Measurements from ENCODE around the gene MORC3. TPM values are rescaled to one million over a fixed set of nuclear protein-coding genes. Genes with fewer than 3 reads are reported as not detected.

The MORC3 gene
- total and polyA plus RNA-seq, 2 of the 4 experiments (the other 2 are of a cell fraction), result 14.0 to 23.5 TPM

- intact Hi-C loops (cut with micrococcal nuclease), result no loop called here
- CTCF ChIA-PET, result interaction anchor here (0.7 kb wide), 2 partner anchors 26 to 1575 kb away, joined by 3 to 4 read pairs; no protein-coding TSS in a partner anchor
- no peak overlapping the region for H2AFZ ChIP-seq (replicated peaks; ENCODE audit: low read length, poor library complexity)
- in situ Hi-C loops (cut with MboI; ENCODE audit: low sequenced_read_pairs), result no loop called here
- H3K79me1 ChIP-seq (ENCODE audit: low read depth in 1 of 2, low read length in 2 of 2), result peaks cover 39 to 67% of the 10 kb centered on the region in 2 experiments
- H3K4me2 ChIP-seq (ENCODE audit: low read depth, low read length), result no peak overlapping the region
- peak overlapping the region; percentile 84 for H2AK5ac ChIP-seq (ENCODE audit: low read depth, low read length)
- 0 out of 2 replicates have a peak overlapping the region, but pooled peaks have one; percentile 11 for H3K14ac ChIP-seq (replicated peaks; ENCODE audit: low read depth, low read length)
- H3K4me3 ChIP-seq (ENCODE audit: insufficient read depth, low read depth, low read length), result no peak overlapping the region
- no peak overlapping the region for H3K9ac ChIP-seq (ENCODE audit: low read depth, low read length)
- POLR2A ChIA-PET (ENCODE audit: unreplicated experiment), result no interaction called here
- H4K91ac ChIP-seq (ENCODE audit: insufficient read depth, low read depth, low read length), result peak overlapping the region; percentile 77
- peak overlapping the region; percentile 24 for H3K18ac ChIP-seq (ENCODE audit: low read depth, low read length)
- ATAC-seq (ENCODE audit: low read depth), result peak; percentile 66
- H3K27ac ChIP-seq (ENCODE audit: insufficient read depth, low read length), result peak overlapping the region; percentile 78
- peaks cover 13% of the 10 kb centered on the region for H3K9me1 ChIP-seq (ENCODE audit: insufficient read depth, low read length)
- H3K4me1 ChIP-seq (ENCODE audit: control insufficient read depth, insufficient read depth, low read length), result peaks cover 16% of the 10 kb centered on the region
- dilution Hi-C loops (cut with HindIII; ENCODE audit: low sequenced_read_pairs, unreplicated experiment), result no loop called here
- TSS peak; percentile 5 for BruUV-seq (replicated peaks)
- H3K23ac ChIP-seq (ENCODE audit: low read depth, low read length), result no peak overlapping the region
- no CpG with 5 or more reads among the region's 11 CpGs for WGBS, 2 experiments (ENCODE audit: extremely low coverage in 2 of 2, insufficient read length in 1 of 2)
- H3K9me3 ChIP-seq (ENCODE audit: control insufficient read depth, insufficient read depth, low read length), result no peaks in the 10 kb centered on the region
- no peaks in the 10 kb centered on the region for H3K27me3 ChIP-seq (ENCODE audit: control insufficient read depth, insufficient read depth, low read length)
- H4K5ac ChIP-seq (ENCODE audit: low read depth, low read length), result peak overlapping the region; percentile 3; the same call in 1 of the 2 replicates
- peak overlapping the region; percentile 88 for H3K4ac ChIP-seq (ENCODE audit: low read depth, low read length)
- H2BK5ac ChIP-seq (ENCODE audit: low read depth, low read length, poor library complexity, severe bottlenecking), result peak overlapping the region; percentile 85
- peaks cover 7% of the 10 kb centered on the region; the same call in 1 of the 2 replicates for H4K20me1 ChIP-seq (ENCODE audit: insufficient read depth, low read length)
- H2BK15ac ChIP-seq (ENCODE audit: low read depth, low read length), result peak overlapping the region; percentile 76; the same call in 1 of the 3 replicates
- H2AK9ac ChIP-seq (replicated peaks; ENCODE audit: low read depth, low read length, poor library complexity), result peak overlapping the region; percentile 79
- peaks cover 38% of the 10 kb centered on the region for H3K36me3 ChIP-seq (ENCODE audit: control insufficient read depth, insufficient read depth, low read length)
- TF ChIP-seq RAD21 (IDR thresholded peaks at IDR 0.05; ENCODE audit: low read length) (no peak), MXI1 (IDR thresholded peaks at IDR 0.05; ENCODE audit: borderline replicate concordance, low read depth, low read length) (no peak), USF2 (IDR thresholded peaks at IDR 0.05; ENCODE audit: low read depth, low read length) (no peak), CEBPB (IDR thresholded peaks at IDR 0.05; ENCODE audit: low read depth, low read length) (peak; percentile 38; the same call in 1 of the 2 replicates), BHLHE40 (IDR thresholded peaks at IDR 0.05; ENCODE audit: low read depth, low read length) (no peak), MAFK (IDR thresholded peaks at IDR 0.05; ENCODE audit: low read depth, low read length) (peak; percentile 69), MAZ (IDR thresholded peaks at IDR 0.05; ENCODE audit: borderline replicate concordance, low read depth, low read length) (no peak), ELK1 (IDR thresholded peaks at IDR 0.05; ENCODE audit: borderline replicate concordance, low read depth, low read length) (no peak), RCOR1 (IDR thresholded peaks at IDR 0.05; ENCODE audit: insufficient replicate concordance, low read length) (no peak), CHD1 (IDR thresholded peaks at IDR 0.05; ENCODE audit: low read depth, low read length) (no peak), CTCF (conservative IDR thresholded peaks at IDR 0.05; ENCODE audit: low read depth, low read length) (no peak), NFE2L2 (IDR thresholded peaks at IDR 0.05; ENCODE audit: low read depth, low read length) (no peak), SMC3 (IDR thresholded peaks at IDR 0.05; ENCODE audit: low read depth, low read length) (no peak)
- no peak overlapping the region; the same call in 1 of the 2 replicates for H3K56ac ChIP-seq (ENCODE audit: extremely low read depth, insufficient read depth, low read length)
- peak overlapping the region; percentile 91 for H2BK120ac ChIP-seq (ENCODE audit: low read depth, low read length)
- peak overlapping the region; percentile 67 to 82; a peak in 3 of 4 replicates for H4K8ac ChIP-seq (ENCODE audit: low read depth in 2 of 2, low read length in 2 of 2)
- peak; percentile 81 for DNase-seq
- peak overlapping the region; percentile 86; the same call in 1 of the 2 replicates for H2BK20ac ChIP-seq (ENCODE audit: low read depth, low read length)
Measured at GRCh38 chr21:36350282-36350910, 30.4 kb downstream of the MORC3 start.

All from IMR-90 (cell line).